Smooth muscle cell (in vitro differentiated cells): ENCODE data around the gene IL1R1. TPM values are rescaled to one million over a fixed set of nuclear protein-coding genes. Genes with fewer than 3 reads are reported as not detected.

Experiments
- DNase-seq: peaks from one replicate; lab custom pipeline; 2025; ENCODE audit not compliant: unreplicated experiment; lab: John Stamatoyannopoulos, UW
- H2AFZ ChIP-seq: fragments of 200-600 bp; sonication (generic); 2 replicates; pipeline ENCODE4 v1.6.0; 2016; ENCODE audit warnings: antibody characterized with exemption, low read depth, mild to moderate bottlenecking
- H3F3A ChIP-seq: fragments of 200-600 bp; sonication (generic); 2 replicates; pipeline ENCODE4 v1.6.0; 2017; ENCODE audit warnings: antibody characterized with exemption, low read depth
- H3K27ac ChIP-seq: fragments of 200-600 bp; sonication (generic); 2 replicates; pipeline ENCODE4 v1.5.1; 2016; ENCODE audit warnings: low read depth, mild to moderate bottlenecking
- H3K27me3 ChIP-seq: fragments of 200-600 bp; sonication (generic); 2 replicates; pipeline ENCODE4 v1.6.1; 2016; ENCODE audit warnings: low read depth, mild to moderate bottlenecking
- H3K36me3 ChIP-seq: fragments of 200-600 bp; sonication (generic); 2 replicates; pipeline ENCODE4 v1.5.1; 2016; ENCODE audit warnings: low read depth
- H3K4me1 ChIP-seq: fragments of 200-600 bp; sonication (generic); 2 replicates; pipeline ENCODE4 v1.5.1; 2016; ENCODE audit warnings: low read depth
- H3K4me2 ChIP-seq: fragments of 200-600 bp; sonication (generic); 2 replicates; pipeline ENCODE4 v1.6.0; 2016; ENCODE audit warnings: mild to moderate bottlenecking
- H3K4me3 ChIP-seq: fragments of 200-600 bp; sonication (generic); 2 replicates; pipeline ENCODE4 v1.5.1; 2016; ENCODE audit warnings: mild to moderate bottlenecking
- H3K79me2 ChIP-seq: fragments of 200-600 bp; sonication (generic); 2 replicates; pipeline ENCODE4 v1.6.0; 2016; ENCODE audit warnings: low read depth, mild to moderate bottlenecking
- H3K9ac ChIP-seq: fragments of 200-600 bp; sonication (generic); 2 replicates; pipeline ENCODE4 v1.6.0; 2016; ENCODE audit warnings: low read depth
- H3K9me3 ChIP-seq: fragments of 200-600 bp; sonication (generic); replicated peaks from 2 replicates; pipeline ENCODE4 v1.5.1; 2016; ENCODE audit warnings: low read depth
- H4K20me1 ChIP-seq: fragments of 200-600 bp; sonication (generic); 2 replicates; pipeline ENCODE4 v1.6.0; 2016; ENCODE audit warnings: low read depth
- WGBS: methylation state at CpG from one replicate; pipeline ENCODE4 v1.1.7; 2016; ENCODE audit warnings: low lambda C conversion rate; 5-methylcytosine and 5-hydroxymethylcytosine counted together
- polyA plus RNA-seq: library from polyadenylated mRNA; unstranded; fragments of >200 nt; fragmentation: Nextera tagmentation; extraction: Ambion mirVana; gene quantifications from 2 replicates; pipeline ENCODE4 v1.2.1, GENCODE V29; 2016
- total RNA-seq: library from RNA; depleted of rRNA; stranded (reverse); fragments of >200 nt; gene quantifications from 2 replicates; pipeline ENCODE4 v1.2.3, GENCODE V29; 2014
- TF ChIP-seq, protein P1 (sequence below): fragments of 200-600 bp; sonication (generic); IDR thresholded peaks from 2 replicates; pipeline ENCODE4 v1.5.1; 2017; ENCODE audit warnings: borderline replicate concordance, mild to moderate bottlenecking, antibody characterized with exemption; ENCODE audit not compliant: insufficient read depth, poor library complexity, severe bottlenecking

Gene IL1R1
- total and polyA plus RNA-seq, 2 experiments from 2014 or later: 26.8 to 32.4 TPM

DNA sequence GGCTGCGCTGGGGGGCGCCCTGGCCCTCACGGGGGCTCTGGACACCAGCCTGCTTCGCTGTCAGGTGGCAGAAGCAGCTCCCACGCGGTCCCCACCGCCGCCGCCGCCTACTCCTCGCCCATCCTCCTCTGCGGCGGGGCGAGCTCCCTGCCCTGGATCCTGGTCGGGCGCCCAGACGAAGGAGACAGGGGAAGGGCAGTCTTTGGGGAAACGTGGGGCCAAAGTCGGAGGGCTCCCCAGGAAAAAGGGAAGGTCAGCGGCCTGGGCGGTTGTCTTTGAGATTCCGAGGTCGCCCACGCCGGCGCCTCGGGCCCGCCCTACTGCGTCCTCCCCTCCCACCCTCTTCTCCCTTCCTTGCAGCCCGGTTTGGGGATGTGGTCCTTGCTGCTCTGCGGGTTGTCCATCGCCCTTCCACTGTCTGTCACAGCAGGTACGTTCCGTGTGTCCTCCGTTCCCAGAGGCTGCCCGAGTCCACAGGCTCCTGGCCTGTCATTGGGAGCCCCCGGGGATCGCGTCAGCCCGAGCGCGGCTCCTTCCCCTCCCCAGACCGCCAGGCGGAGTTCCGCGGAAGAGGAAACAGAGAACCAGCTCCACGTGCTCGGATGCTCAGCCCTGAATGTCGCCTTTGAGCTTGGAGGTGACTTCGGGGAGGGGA is 45.1 kb downstream of the IL1R1 start:
- no peaks in the 10 kb centered on the region for H3K36me3 ChIP-seq
- no peaks in the 10 kb centered on the region for H3K79me2 ChIP-seq
- DNase-seq: no peak
- no peaks in the 10 kb centered on the region for H4K20me1 ChIP-seq
- no peak overlapping the region for H3K27ac ChIP-seq
- H3K4me2 ChIP-seq: peak overlapping the region; percentile 79
- H3K9ac ChIP-seq: peak overlapping the region; percentile 26
- TF ChIP-seq, protein P1, sequence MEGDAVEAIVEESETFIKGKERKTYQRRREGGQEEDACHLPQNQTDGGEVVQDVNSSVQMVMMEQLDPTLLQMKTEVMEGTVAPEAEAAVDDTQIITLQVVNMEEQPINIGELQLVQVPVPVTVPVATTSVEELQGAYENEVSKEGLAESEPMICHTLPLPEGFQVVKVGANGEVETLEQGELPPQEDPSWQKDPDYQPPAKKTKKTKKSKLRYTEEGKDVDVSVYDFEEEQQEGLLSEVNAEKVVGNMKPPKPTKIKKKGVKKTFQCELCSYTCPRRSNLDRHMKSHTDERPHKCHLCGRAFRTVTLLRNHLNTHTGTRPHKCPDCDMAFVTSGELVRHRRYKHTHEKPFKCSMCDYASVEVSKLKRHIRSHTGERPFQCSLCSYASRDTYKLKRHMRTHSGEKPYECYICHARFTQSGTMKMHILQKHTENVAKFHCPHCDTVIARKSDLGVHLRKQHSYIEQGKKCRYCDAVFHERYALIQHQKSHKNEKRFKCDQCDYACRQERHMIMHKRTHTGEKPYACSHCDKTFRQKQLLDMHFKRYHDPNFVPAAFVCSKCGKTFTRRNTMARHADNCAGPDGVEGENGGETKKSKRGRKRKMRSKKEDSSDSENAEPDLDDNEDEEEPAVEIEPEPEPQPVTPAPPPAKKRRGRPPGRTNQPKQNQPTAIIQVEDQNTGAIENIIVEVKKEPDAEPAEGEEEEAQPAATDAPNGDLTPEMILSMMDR: peak; percentile 15
- no peaks in the 10 kb centered on the region for H3F3A ChIP-seq
- no peaks in the 10 kb centered on the region for H3K27me3 ChIP-seq
- H3K4me1 ChIP-seq: no peaks in the 10 kb centered on the region
- peak overlapping the region; percentile 67 for H2AFZ ChIP-seq
- WGBS: 73% methylated on average over 39 of the region's 50 CpGs
- H3K4me3 ChIP-seq: peak overlapping the region; percentile 40
- no peaks in the 10 kb centered on the region for H3K9me3 ChIP-seq

DNA sequence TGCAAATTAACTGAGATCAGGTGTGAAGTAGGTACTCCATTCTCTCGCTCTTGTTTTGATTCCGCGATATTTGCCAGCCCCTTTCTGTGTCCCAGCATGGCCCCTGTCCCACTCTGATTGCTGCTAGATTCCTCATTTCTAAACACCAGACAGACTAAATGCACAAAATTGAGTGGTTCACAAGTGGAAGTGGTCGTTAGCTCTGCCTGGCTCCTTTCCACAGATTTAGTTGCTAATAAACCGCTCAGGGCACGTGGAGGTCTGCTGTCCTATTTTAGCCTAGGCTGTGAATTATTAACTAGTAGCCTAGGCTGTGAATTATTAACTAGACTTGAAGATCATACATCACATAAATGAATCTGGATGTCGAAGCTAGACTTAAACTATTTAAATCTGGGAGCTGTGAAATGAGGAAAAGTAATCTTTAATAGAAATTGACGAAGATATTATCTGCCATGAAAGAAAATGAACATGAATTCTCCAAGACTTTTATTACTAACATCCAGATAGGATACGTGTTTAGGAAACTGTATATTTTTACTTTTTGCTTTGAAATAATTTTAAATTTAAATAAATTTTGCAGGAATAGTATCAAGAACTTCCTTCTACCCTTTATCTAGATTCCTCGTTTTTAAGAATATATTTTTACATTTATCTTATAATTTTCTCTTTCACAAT is 48.0 kb downstream of the IL1R1 start:
- no peaks in the 10 kb centered on the region for H3K79me2 ChIP-seq
- no peak overlapping the region for H3K9ac ChIP-seq
- no peak overlapping the region for H3K4me2 ChIP-seq
- H3K36me3 ChIP-seq: no peaks in the 10 kb centered on the region
- no peaks in the 10 kb centered on the region for H3K27me3 ChIP-seq
- H4K20me1 ChIP-seq: no peaks in the 10 kb centered on the region
- no peaks in the 10 kb centered on the region for H3F3A ChIP-seq
- no peaks in the 10 kb centered on the region for H3K9me3 ChIP-seq
- no peak for DNase-seq
- no peak overlapping the region for H3K27ac ChIP-seq
- TF ChIP-seq, protein P1: no peak
- H3K4me1 ChIP-seq: no peaks in the 10 kb centered on the region
- WGBS: 89% methylated on average over 10 of the region's 10 CpGs
- H3K4me3 ChIP-seq: no peak overlapping the region
- H2AFZ ChIP-seq: no peak overlapping the region

DNA sequence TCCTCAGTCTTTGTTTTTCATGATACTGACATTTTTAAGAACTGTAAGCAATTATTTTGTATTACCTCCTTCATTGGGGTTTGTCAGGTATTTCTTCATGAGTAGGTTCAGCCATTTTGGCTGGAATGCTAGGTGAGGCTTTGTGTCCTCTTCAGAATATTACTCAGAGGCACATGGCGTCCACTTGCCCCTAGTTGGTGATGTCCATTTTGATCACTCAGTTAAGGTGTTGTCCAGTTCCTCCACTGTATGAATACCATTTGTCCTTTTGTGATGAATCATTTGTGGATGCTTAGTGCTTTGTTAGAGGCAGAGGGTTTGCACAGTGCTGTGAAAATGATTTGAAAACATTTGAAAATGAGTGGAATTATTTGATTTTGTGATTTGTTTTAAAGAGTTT is 49.0 kb downstream of the IL1R1 start:
- Histone ChIP-seq H3K9me3 (no peaks in the 10 kb centered on the region), H3K27me3 (no peaks in the 10 kb centered on the region), H3K36me3 (no peaks in the 10 kb centered on the region), H4K20me1 (no peaks in the 10 kb centered on the region), H3K4me3 (no peak overlapping the region), H3K9ac (no peak overlapping the region), H3K4me2 (no peak overlapping the region), H3F3A (no peaks in the 10 kb centered on the region), H3K79me2 (no peaks in the 10 kb centered on the region), H3K4me1 (no peaks in the 10 kb centered on the region), H3K27ac (no peak overlapping the region), H2AFZ (no peak overlapping the region)
- TF ChIP-seq, protein P1: no peak
- WGBS: 88% methylated on average over 1 of the region's 1 CpG
- no peak for DNase-seq

DNA sequence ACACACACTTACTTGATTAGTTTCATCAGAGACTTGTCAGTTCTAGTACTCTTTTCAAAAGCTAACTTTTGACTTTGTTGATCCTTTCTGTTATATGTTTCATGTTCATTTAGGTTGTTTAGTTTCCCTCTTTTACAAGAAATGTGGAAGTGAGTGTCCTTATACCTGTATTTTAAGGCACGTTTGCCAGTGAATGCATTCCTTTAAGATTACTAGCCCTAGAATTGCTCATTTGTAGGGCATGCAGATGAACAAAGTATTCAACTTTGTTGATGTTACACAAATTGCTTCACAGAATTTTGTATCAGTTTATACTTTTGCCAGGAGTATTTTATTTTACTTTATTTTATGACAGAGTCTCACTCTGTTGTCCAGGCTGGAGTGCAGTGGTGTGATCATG is 50.5 kb downstream of the IL1R1 start:
- Histone ChIP-seq H3K27ac (peak overlapping the region; percentile 36), H3K4me2 (no peak overlapping the region), H3F3A (no peaks in the 10 kb centered on the region), H3K9ac (no peak overlapping the region), H3K9me3 (no peaks in the 10 kb centered on the region), H3K36me3 (no peaks in the 10 kb centered on the region), H4K20me1 (no peaks in the 10 kb centered on the region), H3K27me3 (no peaks in the 10 kb centered on the region), H2AFZ (no peak overlapping the region), H3K79me2 (no peaks in the 10 kb centered on the region), H3K4me1 (no peaks in the 10 kb centered on the region), H3K4me3 (no peak overlapping the region)
- 41% methylated on average over 1 of the region's 1 CpG for WGBS
- TF ChIP-seq, protein P1: no peak
- DNase-seq: no peak
